Measurements from ENCODE around the gene FLRT1. TPM values are rescaled to one million over a fixed set of nuclear protein-coding genes. Genes with fewer than 3 reads are reported as not detected.

FLRT1 gene
- total RNA-seq, 1 experiment from 2014 or later: 0.44 TPM

DNA sequence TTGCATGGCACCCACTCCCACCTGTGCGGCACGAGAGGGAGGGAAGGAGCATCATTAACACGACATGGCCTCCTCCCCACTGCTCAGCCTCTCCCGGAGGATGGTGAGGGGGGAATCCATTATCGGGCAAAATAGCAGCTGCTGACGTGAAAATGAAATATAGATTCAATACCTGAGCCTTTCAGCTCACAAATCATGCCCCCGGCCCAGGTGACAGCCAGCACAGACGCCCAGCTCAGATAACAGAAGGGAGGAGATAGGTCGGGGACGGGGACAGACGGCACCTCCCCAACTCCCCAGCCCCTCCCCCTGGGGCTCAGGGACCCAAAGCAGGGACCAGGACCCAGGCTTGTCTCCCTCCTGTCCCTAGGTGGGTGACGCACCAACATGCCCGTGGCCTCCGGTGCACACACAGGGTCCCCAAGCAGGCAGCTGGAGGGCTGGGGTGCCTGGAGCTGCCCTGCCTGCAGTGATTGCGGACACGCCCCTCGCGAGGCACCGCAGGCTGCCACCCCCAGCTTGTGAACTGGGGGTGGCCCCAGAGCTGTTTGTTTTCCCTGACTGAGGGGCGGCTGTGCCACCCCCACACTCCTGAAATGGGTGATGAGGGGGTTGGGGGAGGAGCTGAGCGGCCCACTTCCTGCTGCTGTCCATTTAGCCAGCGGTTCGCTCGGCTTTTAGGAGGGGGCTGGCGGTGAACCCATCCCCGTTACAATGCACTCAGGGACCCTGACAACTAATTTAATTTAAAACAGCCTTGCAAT lies 31.7 kb downstream of the FLRT1 start:
- Histone ChIP-seq H2AFZ (no peak overlapping the region), H3K79me2 (ENCODE audit: low read depth) (no peaks in the 10 kb centered on the region), H3F3A (ENCODE audit: insufficient read depth, low read depth) (no peaks in the 10 kb centered on the region), H3K4me1 (replicated peaks; ENCODE audit: insufficient read depth) (no peaks in the 10 kb centered on the region), H3K36me3 (ENCODE audit: low read depth) (no peaks in the 10 kb centered on the region), H3K9me2 (ENCODE audit: insufficient read depth) (no peaks in the 10 kb centered on the region), H3K4me2 (no peak overlapping the region), H3K27me3 (ENCODE audit: insufficient read depth, low read depth) (no peaks in the 10 kb centered on the region), H3K9me3 (ENCODE audit: insufficient read depth, low read depth) (no peaks in the 10 kb centered on the region), H3K4me3 (no peak overlapping the region), H4K20me1 (ENCODE audit: insufficient read depth) (peaks cover 39% of the 10 kb centered on the region), H3K27ac (no peak overlapping the region)
- no peak for DNase-seq
- intact Hi-C loops (cut with micrococcal nuclease; ENCODE audit: unreplicated experiment): no loop called here
- POLR2A ChIA-PET (ENCODE audit: unreplicated experiment): no interaction called here
- TF ChIP-seq EZH2 (IDR thresholded peaks at IDR 0.05; ENCODE audit: low read depth): no peak
- TF ChIP-seq, protein P1, sequence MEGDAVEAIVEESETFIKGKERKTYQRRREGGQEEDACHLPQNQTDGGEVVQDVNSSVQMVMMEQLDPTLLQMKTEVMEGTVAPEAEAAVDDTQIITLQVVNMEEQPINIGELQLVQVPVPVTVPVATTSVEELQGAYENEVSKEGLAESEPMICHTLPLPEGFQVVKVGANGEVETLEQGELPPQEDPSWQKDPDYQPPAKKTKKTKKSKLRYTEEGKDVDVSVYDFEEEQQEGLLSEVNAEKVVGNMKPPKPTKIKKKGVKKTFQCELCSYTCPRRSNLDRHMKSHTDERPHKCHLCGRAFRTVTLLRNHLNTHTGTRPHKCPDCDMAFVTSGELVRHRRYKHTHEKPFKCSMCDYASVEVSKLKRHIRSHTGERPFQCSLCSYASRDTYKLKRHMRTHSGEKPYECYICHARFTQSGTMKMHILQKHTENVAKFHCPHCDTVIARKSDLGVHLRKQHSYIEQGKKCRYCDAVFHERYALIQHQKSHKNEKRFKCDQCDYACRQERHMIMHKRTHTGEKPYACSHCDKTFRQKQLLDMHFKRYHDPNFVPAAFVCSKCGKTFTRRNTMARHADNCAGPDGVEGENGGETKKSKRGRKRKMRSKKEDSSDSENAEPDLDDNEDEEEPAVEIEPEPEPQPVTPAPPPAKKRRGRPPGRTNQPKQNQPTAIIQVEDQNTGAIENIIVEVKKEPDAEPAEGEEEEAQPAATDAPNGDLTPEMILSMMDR (conservative IDR thresholded peaks at IDR 0.05): no peak
- CTCF ChIA-PET: interaction anchor here (0.6 kb wide), 1 partner anchor 381 kb away, joined by 3 read pairs; no protein-coding TSS in a partner anchor
- BruUV-seq (replicated peaks): no TSS peak

DNA sequence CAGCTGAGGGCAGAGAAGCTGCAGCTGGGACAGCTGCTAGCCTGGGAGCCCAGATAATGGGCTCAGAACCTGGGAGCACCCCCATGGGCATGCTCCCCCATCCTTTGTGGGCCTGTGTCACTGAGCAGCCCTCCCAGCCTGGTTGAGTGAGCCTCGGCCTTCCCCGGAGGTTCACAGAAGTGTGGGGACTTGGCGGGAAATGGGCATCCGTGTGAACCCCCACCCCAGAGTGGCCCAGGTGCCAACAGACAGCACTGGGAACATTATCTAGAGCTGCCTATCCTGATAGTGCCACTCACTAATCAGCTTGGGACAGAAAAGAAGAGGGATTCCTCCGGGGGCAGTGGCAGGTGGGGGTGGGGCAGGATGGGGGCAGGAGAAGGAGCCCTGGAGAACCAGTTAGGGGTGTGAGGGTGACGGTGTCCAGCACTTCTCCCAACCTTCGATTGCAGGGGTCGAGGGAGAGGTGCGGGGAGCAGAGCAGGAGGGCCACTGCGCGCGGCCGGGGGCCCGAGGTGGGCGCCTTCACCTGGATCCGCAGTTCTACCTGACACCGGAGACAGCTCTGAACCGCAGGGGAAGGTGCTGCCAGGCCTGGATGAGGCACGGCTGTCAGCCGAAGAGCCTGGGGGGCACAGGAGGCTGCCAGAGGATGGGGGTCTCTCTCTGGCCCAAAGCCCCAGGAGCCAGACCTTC lies 33.1 kb downstream of the FLRT1 start:
- no peaks in the 10 kb centered on the region for H3K4me1 ChIP-seq (replicated peaks; ENCODE audit: insufficient read depth)
- no peak overlapping the region for H3K4me2 ChIP-seq
- intact Hi-C loops (cut with micrococcal nuclease; ENCODE audit: unreplicated experiment): no loop called here
- no peaks in the 10 kb centered on the region for H3F3A ChIP-seq (ENCODE audit: insufficient read depth, low read depth)
- BruUV-seq (replicated peaks): no TSS peak
- no peak overlapping the region for H2AFZ ChIP-seq
- no peak for DNase-seq
- TF ChIP-seq, protein P1 (conservative IDR thresholded peaks at IDR 0.05): no peak
- no peak for TF ChIP-seq EZH2 (IDR thresholded peaks at IDR 0.05; ENCODE audit: low read depth)
- no peaks in the 10 kb centered on the region for H3K79me2 ChIP-seq (ENCODE audit: low read depth)
- ChIA-PET POLR2A (ENCODE audit: unreplicated experiment) (no interaction called here), CTCF (no interaction called here)
- no peak overlapping the region for H3K4me3 ChIP-seq
- H3K9me2 ChIP-seq (ENCODE audit: insufficient read depth): no peaks in the 10 kb centered on the region
- H3K27me3 ChIP-seq (ENCODE audit: insufficient read depth, low read depth): no peaks in the 10 kb centered on the region
- H3K9me3 ChIP-seq (ENCODE audit: insufficient read depth, low read depth): no peaks in the 10 kb centered on the region
- H4K20me1 ChIP-seq (ENCODE audit: insufficient read depth): peaks cover 40% of the 10 kb centered on the region
- no peak overlapping the region for H3K27ac ChIP-seq
- no peaks in the 10 kb centered on the region for H3K36me3 ChIP-seq (ENCODE audit: low read depth)

DNA sequence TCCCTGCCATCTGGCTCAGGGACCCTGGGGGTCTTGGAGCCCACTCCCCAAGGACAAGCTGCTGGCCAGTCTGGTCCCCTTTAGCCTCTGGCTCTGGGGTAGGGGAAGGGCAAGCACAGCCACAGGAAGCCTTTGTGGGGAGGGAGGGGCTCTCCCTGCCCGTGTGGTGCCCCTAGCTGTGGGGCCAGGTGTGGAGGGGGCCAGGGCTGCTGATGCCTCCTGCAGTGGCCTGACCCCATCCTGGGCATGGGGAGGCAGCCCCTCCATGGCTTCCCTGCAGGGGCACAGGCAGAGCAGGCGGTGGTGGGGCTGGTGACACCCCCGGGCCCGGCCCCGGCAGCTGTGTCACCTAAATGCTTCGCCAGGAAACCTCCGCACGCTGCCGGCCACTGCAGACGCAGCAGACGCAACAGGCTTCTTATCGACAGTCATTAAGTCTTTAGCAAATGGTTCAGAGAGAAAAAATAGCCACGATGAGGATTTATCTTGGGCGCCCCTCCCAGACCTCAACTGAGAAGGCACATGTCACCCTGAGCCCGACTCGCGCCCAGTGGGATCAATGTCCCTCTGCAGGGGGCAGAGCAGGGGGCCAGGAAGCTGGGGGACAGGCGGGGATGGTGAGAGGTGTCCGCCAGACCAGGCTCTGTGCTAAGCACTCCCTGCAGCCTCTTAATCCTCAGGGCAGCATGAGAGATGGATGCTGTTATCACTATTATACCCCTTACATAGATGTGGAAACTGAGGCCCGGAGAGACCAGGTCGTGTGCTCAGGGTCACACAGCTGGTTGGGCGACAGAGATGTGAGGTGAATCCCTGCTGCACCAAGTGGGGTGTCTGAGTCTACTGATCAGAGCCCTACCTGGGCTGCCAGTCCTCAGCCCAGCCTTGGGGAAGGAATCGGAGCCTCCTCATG lies 33.9 kb downstream of the FLRT1 start:
- TF ChIP-seq, protein P1 (conservative IDR thresholded peaks at IDR 0.05): no peak
- TF ChIP-seq EZH2 (IDR thresholded peaks at IDR 0.05; ENCODE audit: low read depth): no peak
- H3K79me2 ChIP-seq (ENCODE audit: low read depth): no peaks in the 10 kb centered on the region
- no peak overlapping the region for H3K4me2 ChIP-seq
- peaks cover 43% of the 10 kb centered on the region for H4K20me1 ChIP-seq (ENCODE audit: insufficient read depth)
- no peak for DNase-seq
- no peak overlapping the region for H2AFZ ChIP-seq
- ChIA-PET POLR2A (ENCODE audit: unreplicated experiment) (no interaction called here), CTCF (no interaction called here)
- H3K9me3 ChIP-seq (ENCODE audit: insufficient read depth, low read depth): no peaks in the 10 kb centered on the region
- no peaks in the 10 kb centered on the region; the same call in 1 of the 2 replicates for H3F3A ChIP-seq (ENCODE audit: insufficient read depth, low read depth)
- intact Hi-C loops (cut with micrococcal nuclease; ENCODE audit: unreplicated experiment): no loop called here
- BruUV-seq (replicated peaks): no TSS peak
- H3K4me1 ChIP-seq (replicated peaks; ENCODE audit: insufficient read depth): no peaks in the 10 kb centered on the region
- no peak overlapping the region for H3K4me3 ChIP-seq
- no peaks in the 10 kb centered on the region for H3K27me3 ChIP-seq (ENCODE audit: insufficient read depth, low read depth)
- no peaks in the 10 kb centered on the region for H3K9me2 ChIP-seq (ENCODE audit: insufficient read depth)
- no peaks in the 10 kb centered on the region for H3K36me3 ChIP-seq (ENCODE audit: low read depth)
- no peak overlapping the region for H3K27ac ChIP-seq
